IMR-90 (cell line): Measurements from ENCODE around the gene RBM7. TPM values are rescaled to one million over a fixed set of nuclear protein-coding genes. Genes with fewer than 3 reads are reported as not detected.

ENCODE experiments used
- ATAC-seq: fragments of 200-7000 bp; cut with Tn5 transposase; 2 replicates; pipeline ENCODE4 v1.9.1; 2020; ENCODE audit warnings: low read depth, mild to moderate bottlenecking, moderate library complexity
- BruUV-seq: library from RNA; stranded (reverse); fragments of 400-500 nt; replicated peaks from 2 replicates; lab custom pipeline; 2021; lab: Mats Ljungman, UMichigan
- CTCF ChIA-PET: fragments of 300-600 bp; formaldehyde crosslinking; extraction: SDS; loops from one replicate; lab custom pipeline; 2021; ENCODE audit warnings: antibody characterized with exemption; lab: Yijun Ruan, JAX
- POLR2A ChIA-PET: fragments of 300-600 bp; sonication (Branson Sonifier 250); formaldehyde crosslinking; loops from one replicate; lab custom pipeline; 2022; ENCODE audit warnings: antibody characterized with exemption; ENCODE audit not compliant: unreplicated experiment; lab: Charles Lee
- DNase-seq: peaks from one replicate; pipeline ENCODE4 v3.0.0; 2013
- H2AFZ ChIP-seq: replicated peaks from 2 replicates; pipeline ENCODE3; 2013; ENCODE audit warnings: low read length, mild to moderate bottlenecking; ENCODE audit not compliant: poor library complexity
- H2AK5ac ChIP-seq: 2 replicates; pipeline ENCODE4 v1.6.1; 2013; ENCODE audit warnings: low read depth, low read length, inconsistent platforms
- H2AK9ac ChIP-seq: replicated peaks from 2 replicates; pipeline ENCODE3; 2013; ENCODE audit warnings: mild to moderate bottlenecking, low read depth, low read length, moderate library complexity; ENCODE audit not compliant: poor library complexity
- H2BK120ac ChIP-seq: 2 replicates; pipeline ENCODE4 v1.6.1; 2013; ENCODE audit warnings: low read depth, low read length, inconsistent platforms
- H2BK15ac ChIP-seq: 3 replicates; pipeline ENCODE4 v1.6.1; 2013; ENCODE audit warnings: low read depth, low read length, inconsistent platforms
- H2BK20ac ChIP-seq: 2 replicates; pipeline ENCODE4 v1.6.1; 2013; ENCODE audit warnings: low read depth, mild to moderate bottlenecking, inconsistent platforms, low read length, moderate library complexity
- H2BK5ac ChIP-seq: 2 replicates; pipeline ENCODE4 v1.6.1; 2013; ENCODE audit warnings: mild to moderate bottlenecking, low read depth, low read length, inconsistent platforms; ENCODE audit not compliant: poor library complexity, severe bottlenecking
- H3K14ac ChIP-seq: replicated peaks from 2 replicates; pipeline ENCODE4 v1.6.1; 2013; ENCODE audit warnings: low read depth, low read length, inconsistent platforms
- H3K18ac ChIP-seq: 2 replicates; pipeline ENCODE4 v1.6.1; 2013; ENCODE audit warnings: low read depth, low read length, control low read depth
- H3K23ac ChIP-seq: 2 replicates; pipeline ENCODE4 v1.6.1; 2013; ENCODE audit warnings: low read depth, low read length, inconsistent platforms
- H3K27ac ChIP-seq: 2 replicates; pipeline ENCODE4 v1.5.1; 2013; ENCODE audit warnings: mild to moderate bottlenecking, control low read depth, low read length; ENCODE audit not compliant: insufficient read depth
- H3K27me3 ChIP-seq: 2 replicates; pipeline ENCODE4 v1.6.1; 2013; ENCODE audit warnings: low read length; ENCODE audit not compliant: control insufficient read depth, insufficient read depth
- H3K36me3 ChIP-seq: 2 replicates; pipeline ENCODE4 v1.6.1; 2013; ENCODE audit warnings: low read length, mixed read lengths; ENCODE audit not compliant: control insufficient read depth, insufficient read depth
- H3K4ac ChIP-seq: 2 replicates; pipeline ENCODE4 v1.6.1; 2013; ENCODE audit warnings: low read depth, low read length, inconsistent platforms
- H3K4me1 ChIP-seq: 2 replicates; pipeline ENCODE4 v1.6.1; 2013; ENCODE audit warnings: low read length, mixed read lengths; ENCODE audit not compliant: control insufficient read depth, insufficient read depth
- H3K4me2 ChIP-seq: 2 replicates; pipeline ENCODE4 v1.6.1; 2013; ENCODE audit warnings: low read depth, mild to moderate bottlenecking, control low read depth, low read length, moderate library complexity
- H3K4me3 ChIP-seq: 2 replicates; pipeline ENCODE4 v1.5.1; 2013; ENCODE audit warnings: low read depth, mild to moderate bottlenecking, control low read depth, low read length, moderate library complexity; ENCODE audit not compliant: insufficient read depth
- H3K56ac ChIP-seq: 2 replicates; pipeline ENCODE4 v1.6.1; 2013; ENCODE audit warnings: low read length, inconsistent platforms; ENCODE audit not compliant: insufficient read depth; ENCODE audit errors: extremely low read depth
- H3K79me1 ChIP-seq, 2 experiments: 2 replicates each; pipeline ENCODE4 v1.6.1; 2013; ENCODE audit warnings: low read length in 2 of 2, inconsistent platforms in 1 of 2, low read depth in 1 of 2
- H3K9ac ChIP-seq: 2 replicates; pipeline ENCODE4 v1.6.1; 2013; ENCODE audit warnings: low read depth, low read length, control low read depth
- H3K9me1 ChIP-seq: 2 replicates; pipeline ENCODE4 v1.6.1; 2013; ENCODE audit warnings: low read length, inconsistent platforms; ENCODE audit not compliant: insufficient read depth
- H3K9me3 ChIP-seq: 2 replicates; pipeline ENCODE4 v1.6.1; 2013; ENCODE audit warnings: low read length; ENCODE audit not compliant: control insufficient read depth, insufficient read depth
- H4K20me1 ChIP-seq: 2 replicates; pipeline ENCODE4 v1.6.1; 2013; ENCODE audit warnings: low read length, inconsistent platforms; ENCODE audit not compliant: insufficient read depth
- H4K5ac ChIP-seq: 2 replicates; pipeline ENCODE4 v1.6.1; 2013; ENCODE audit warnings: mild to moderate bottlenecking, low read depth, low read length, control low read depth
- H4K8ac ChIP-seq, 2 experiments: 2 replicates each; pipeline ENCODE4 v1.6.1; 2013; ENCODE audit warnings: low read depth in 2 of 2, low read length in 2 of 2, control low read depth in 1 of 2, inconsistent platforms in 1 of 2
- H4K91ac ChIP-seq: 2 replicates; pipeline ENCODE4 v1.6.1; 2013; ENCODE audit warnings: low read depth, low read length, inconsistent platforms; ENCODE audit not compliant: insufficient read depth
- CTCF ChIP-seq: conservative IDR thresholded peaks from 2 replicates; pipeline ENCODE4 v1.5.1; 2012; ENCODE audit warnings: mild to moderate bottlenecking, low read depth, low read length, improper control_type of control experiment
- ELK1 ChIP-seq: fragments of 150-350 bp; IDR thresholded peaks from 2 replicates; pipeline ENCODE4 v1.6.1; 2016; ENCODE audit warnings: low read depth, mild to moderate bottlenecking, low read length, moderate library complexity, borderline replicate concordance
- FOS ChIP-seq: fragments of 150-350 bp; IDR thresholded peaks from 2 replicates; pipeline ENCODE4 v1.6.1; 2016; ENCODE audit warnings: low read depth, low read length
- NFE2L2 ChIP-seq: fragments of 150-350 bp; IDR thresholded peaks from 2 replicates; pipeline ENCODE4 v1.6.1; 2016; ENCODE audit warnings: low read depth, mild to moderate bottlenecking, low read length
- POLR2A ChIP-seq: IDR thresholded peaks from 2 replicates; pipeline ENCODE4 v1.6.1; 2012; ENCODE audit warnings: mild to moderate bottlenecking, low read depth, low read length
- USF2 ChIP-seq: fragments of 150-350 bp; IDR thresholded peaks from 2 replicates; pipeline ENCODE4 v1.6.1; 2017; ENCODE audit warnings: mild to moderate bottlenecking, antibody characterized with exemption, low read length, low read depth
- WGBS, 2 experiments: methylation state at CpG; one replicate each; pipeline versions ENCODE4 v1.1.5 to v1.1.7; 2013; ENCODE audit warnings: missing lambda C conversion rate in 2 of 2; ENCODE audit not compliant: insufficient read length in 1 of 2; ENCODE audit errors: extremely low coverage in 2 of 2; 5-methylcytosine and 5-hydroxymethylcytosine counted together
- dilution Hi-C: fragments of 300-500 bp; cut with HindIII; formaldehyde crosslinking; loops from one replicate; pipeline ENCODE4 v1.14.3; 2018; ENCODE audit warnings: low sequenced_read_pairs; ENCODE audit not compliant: unreplicated experiment
- in situ Hi-C: fragments of 300-500 bp; cut with MboI; formaldehyde crosslinking; loops from 3 replicates; pipeline ENCODE4 v1.14.3; 2019; ENCODE audit warnings: low sequenced_read_pairs, inconsistent platforms, mixed read lengths
- intact Hi-C: fragments of 100-400 bp; cut with micrococcal nuclease; formaldehyde crosslinking; loops from 2 replicates; pipeline ENCODE4 v1.10.0; 2022
- polyA plus RNA-seq, 3 experiments: library from polyadenylated mRNA; depleted of rRNA; stranded (reverse); fragments of >200 nt; gene quantifications; 2 replicates each; pipeline ENCODE4 v1.2.3, GENCODE V29; 2012; ENCODE audit warnings: low replicate concordance in 1 of 3
- total RNA-seq: library from RNA; depleted of rRNA; stranded (reverse); fragments of >200 nt; gene quantifications from 2 replicates; pipeline ENCODE4 v1.2.3, GENCODE V29; 2012

Gene RBM7
- total and polyA plus RNA-seq, 2 of the 4 experiments (the other 2 are of a cell fraction): 27.8 to 111 TPM

- no peaks in the 10 kb centered on the region for H3K9me3 ChIP-seq
- H2BK5ac ChIP-seq: peak overlapping the region; percentile 96
- BruUV-seq: no TSS peak
- no peak overlapping the region for H3K9ac ChIP-seq
- ChIA-PET POLR2A (no interaction called here), CTCF (interaction anchor here (1.5 kb wide), 1 partner anchor 37 kb away, joined by 4 read pairs; no protein-coding TSS in a partner anchor)
- no peaks in the 10 kb centered on the region for H3K79me1 ChIP-seq
- H2BK20ac ChIP-seq: peak overlapping the region; percentile 92
- H3K56ac ChIP-seq: no peak overlapping the region; the same call in 1 of the 2 replicates
- no peaks in the 10 kb centered on the region for H3K27me3 ChIP-seq
- peak overlapping the region; percentile 66 to 85 for H4K8ac ChIP-seq
- in situ Hi-C loops: loop anchor here (10.0 kb wide), 1 partner anchor 86 kb away; no protein-coding TSS in a partner anchor
- peak overlapping the region; percentile 90 for H2AFZ ChIP-seq
- peaks cover 7% of the 10 kb centered on the region for H3K4me1 ChIP-seq
- H3K18ac ChIP-seq: peak overlapping the region; percentile 39; the same call in 1 of the 2 replicates
- peak overlapping the region; percentile 86 for H2BK15ac ChIP-seq
- ATAC-seq (peak; percentile 27), DNase-seq (peak; percentile 27)
- H3K4me2 ChIP-seq: no peak overlapping the region
- H3K9me1 ChIP-seq: peaks cover 4% of the 10 kb centered on the region; the same call in 1 of the 2 replicates
- peak overlapping the region; percentile 86 for H3K23ac ChIP-seq
- peak overlapping the region; percentile 80 for H4K91ac ChIP-seq
- H3K14ac ChIP-seq: peak overlapping the region; percentile 98
- H3K36me3 ChIP-seq: no peaks in the 10 kb centered on the region
- no peaks in the 10 kb centered on the region for H4K20me1 ChIP-seq
- peak overlapping the region; percentile 92 for H2AK5ac ChIP-seq
- no CpG with 5 or more reads among the region's 1 CpG for WGBS, 2 experiments
- peak overlapping the region; percentile 43; the same call in 1 of the 2 replicates for H3K27ac ChIP-seq
- H2BK120ac ChIP-seq: peak overlapping the region; percentile 95
- no peak for TF ChIP-seq FOS
- no peak for TF ChIP-seq POLR2A
- no peak for TF ChIP-seq NFE2L2
- TF ChIP-seq ELK1: no peak
- TF ChIP-seq CTCF: no peak
- no peak for TF ChIP-seq USF2
- no peak overlapping the region for H3K4me3 ChIP-seq
- intact Hi-C loops: no loop called here
- peak overlapping the region; percentile 19 for H4K5ac ChIP-seq
- peak overlapping the region; percentile 87 for H2AK9ac ChIP-seq
- dilution Hi-C loops: no loop called here
- H3K4ac ChIP-seq: peak overlapping the region; percentile 90
Observed at GRCh38 chr11:114358716-114359115, 41.8 kb upstream of the RBM7 start.
